SK-N-SH (cell line): ENCODE data around the gene PHF21A.

Source experiments
- CTCF ChIP-seq: fragments of 200-600 bp; sonication (generic); IDR thresholded peaks from 2 replicates; pipeline ENCODE4 v1.6.1; 2017; ENCODE audit warnings: antibody characterized with exemption, mild to moderate bottlenecking, moderate library complexity
- MAX ChIP-seq: IDR thresholded peaks from 2 replicates; pipeline ENCODE4 v1.4.0; 2012; ENCODE audit warnings: low read depth
- POLR2AphosphoS5 ChIP-seq: IDR thresholded peaks from 2 replicates; pipeline ENCODE4 v1.6.1; 2012; ENCODE audit warnings: low read depth, low read length
- RFX5 ChIP-seq: IDR thresholded peaks from 2 replicates; pipeline ENCODE4 v1.6.1; 2012; ENCODE audit warnings: mild to moderate bottlenecking, improper control_type of control experiment, low read length

GRCh38 chr11:45930031-45930794, 191.0 kb downstream of the PHF21A start:
- TF ChIP-seq RFX5, result no peak
- TF ChIP-seq CTCF, result no peak
- TF ChIP-seq MAX, result no peak
- TF ChIP-seq POLR2AphosphoS5, result no peak
